Panc1 (cell line): ENCODE measurements around the gene COL23A1.

ENCODE experiments used
- CTCF ChIP-seq: fragments of 450-650 bp; IDR thresholded peaks from 2 replicates; pipeline ENCODE4 v1.5.1; 2017; ENCODE audit warnings: mild to moderate bottlenecking
- POLR2AphosphoS5 ChIP-seq: IDR thresholded peaks from 2 replicates; pipeline ENCODE4 v1.6.1; 2012; ENCODE audit warnings: mild to moderate bottlenecking, low read depth, low read length, moderate library complexity
- SIN3A ChIP-seq: IDR thresholded peaks from 2 replicates; pipeline ENCODE4 v1.6.1; 2012; ENCODE audit warnings: low read depth, mild to moderate bottlenecking, low read length, moderate library complexity, borderline replicate concordance; ENCODE audit not compliant: insufficient read depth
- TF ChIP-seq, protein P1 (sequence below), 2 experiments: IDR thresholded peaks; 2 replicates each; pipeline ENCODE4 v1.6.1; 2011 to 2012; ENCODE audit warnings: low read depth in 2 of 2, control low read depth in 1 of 2, low read length in 1 of 2, mild to moderate bottlenecking in 1 of 2, moderate library complexity in 1 of 2; ENCODE audit not compliant: insufficient read depth in 1 of 2

GRCh38 chr5:178437386-178438075 lies 152.7 kb downstream of the COL23A1 start:
- TF ChIP-seq, protein P1, sequence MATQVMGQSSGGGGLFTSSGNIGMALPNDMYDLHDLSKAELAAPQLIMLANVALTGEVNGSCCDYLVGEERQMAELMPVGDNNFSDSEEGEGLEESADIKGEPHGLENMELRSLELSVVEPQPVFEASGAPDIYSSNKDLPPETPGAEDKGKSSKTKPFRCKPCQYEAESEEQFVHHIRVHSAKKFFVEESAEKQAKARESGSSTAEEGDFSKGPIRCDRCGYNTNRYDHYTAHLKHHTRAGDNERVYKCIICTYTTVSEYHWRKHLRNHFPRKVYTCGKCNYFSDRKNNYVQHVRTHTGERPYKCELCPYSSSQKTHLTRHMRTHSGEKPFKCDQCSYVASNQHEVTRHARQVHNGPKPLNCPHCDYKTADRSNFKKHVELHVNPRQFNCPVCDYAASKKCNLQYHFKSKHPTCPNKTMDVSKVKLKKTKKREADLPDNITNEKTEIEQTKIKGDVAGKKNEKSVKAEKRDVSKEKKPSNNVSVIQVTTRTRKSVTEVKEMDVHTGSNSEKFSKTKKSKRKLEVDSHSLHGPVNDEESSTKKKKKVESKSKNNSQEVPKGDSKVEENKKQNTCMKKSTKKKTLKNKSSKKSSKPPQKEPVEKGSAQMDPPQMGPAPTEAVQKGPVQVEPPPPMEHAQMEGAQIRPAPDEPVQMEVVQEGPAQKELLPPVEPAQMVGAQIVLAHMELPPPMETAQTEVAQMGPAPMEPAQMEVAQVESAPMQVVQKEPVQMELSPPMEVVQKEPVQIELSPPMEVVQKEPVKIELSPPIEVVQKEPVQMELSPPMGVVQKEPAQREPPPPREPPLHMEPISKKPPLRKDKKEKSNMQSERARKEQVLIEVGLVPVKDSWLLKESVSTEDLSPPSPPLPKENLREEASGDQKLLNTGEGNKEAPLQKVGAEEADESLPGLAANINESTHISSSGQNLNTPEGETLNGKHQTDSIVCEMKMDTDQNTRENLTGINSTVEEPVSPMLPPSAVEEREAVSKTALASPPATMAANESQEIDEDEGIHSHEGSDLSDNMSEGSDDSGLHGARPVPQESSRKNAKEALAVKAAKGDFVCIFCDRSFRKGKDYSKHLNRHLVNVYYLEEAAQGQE (IDR thresholded peaks at IDR 0.05; ENCODE audit: insufficient read depth in 1 of 2, low read depth in 2 of 2, low read length in 1 of 2): no peak
- TF ChIP-seq SIN3A (no peak), CTCF (no peak), POLR2AphosphoS5 (no peak)
